AML-193 (cell line): ENCODE data around the gene FA2H.
"Not testable (repeated sequence)": the region's sequence is repeated elsewhere in the genome, so short reads cannot be mapped to it uniquely, and the experiment has no call there.

Experiments
- DNase-seq, 2 experiments: peaks; one replicate each; lab custom pipeline; 2025; lab: John Stamatoyannopoulos, UW

The FA2H gene

GRCh38 chr16:74770831-74771526, 3.6 kb downstream of the FA2H start:
- no peak for DNase-seq

GRCh38 chr16:74769586-74770190, 4.9 kb downstream of the FA2H start:
- no peak for DNase-seq

DNA sequence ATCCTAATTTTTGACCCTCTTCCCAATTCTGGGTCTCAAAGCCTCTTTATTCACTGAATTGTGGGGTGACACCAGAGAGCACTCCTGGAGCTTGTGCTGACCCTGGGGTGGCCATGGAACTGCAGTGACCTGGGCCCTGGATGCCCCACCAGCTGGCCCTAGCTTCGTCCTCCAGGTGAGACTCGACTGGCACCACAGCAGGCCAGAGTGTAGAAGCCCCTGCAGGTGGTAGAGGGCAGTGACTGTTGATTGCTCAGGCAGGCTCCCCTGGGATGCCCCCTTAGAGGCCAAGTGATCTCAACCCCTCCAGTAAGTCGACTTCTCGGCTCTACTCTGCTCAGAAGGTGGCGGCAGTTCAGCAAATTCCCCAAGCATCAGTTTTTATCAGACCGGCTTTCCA, 6.4 kb downstream of the FA2H start:
- no peak for DNase-seq

GRCh38 chr16:74767749-74768148, 6.9 kb downstream of the FA2H start:
- no peak for DNase-seq

DNA sequence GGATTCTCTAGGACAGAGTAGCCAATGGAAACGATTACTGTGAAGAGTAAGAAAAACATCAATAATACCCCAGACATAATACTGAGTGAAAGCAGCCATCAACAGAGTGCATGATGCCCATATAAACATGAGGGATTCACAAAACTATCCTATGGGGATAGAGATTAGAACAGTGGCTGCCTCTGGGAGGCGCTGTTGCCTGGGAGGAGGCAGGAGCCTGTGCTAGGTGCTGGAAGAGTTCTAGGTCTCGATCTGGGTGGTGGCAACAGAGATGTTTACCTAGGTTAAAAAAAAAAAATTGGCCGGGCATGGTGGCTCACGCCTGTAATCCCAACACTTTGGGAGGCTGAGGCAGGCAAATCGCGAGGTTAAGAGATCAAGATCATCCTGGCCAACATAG, 7.9 kb downstream of the FA2H start:
- DNase-seq = no peak

DNA sequence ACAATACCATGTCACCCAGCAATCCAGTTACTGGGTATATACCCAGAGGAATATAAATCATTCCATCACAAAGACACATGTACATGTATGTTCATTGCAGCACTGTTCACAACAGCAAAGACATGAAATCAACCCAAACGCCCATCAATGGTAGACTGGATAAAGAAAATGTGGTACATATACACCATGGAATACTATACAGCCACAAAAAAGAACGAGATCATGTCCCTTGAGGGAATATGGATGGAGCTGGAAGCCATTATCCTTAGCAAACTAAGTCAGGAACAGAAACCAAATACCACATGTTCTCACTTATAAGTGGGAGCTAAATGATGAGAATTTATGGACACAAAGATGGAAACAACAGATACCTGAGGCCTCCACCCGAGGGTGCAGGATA, 10.4 kb downstream of the FA2H start:
- not testable (repeated sequence) for DNase-seq

DNA sequence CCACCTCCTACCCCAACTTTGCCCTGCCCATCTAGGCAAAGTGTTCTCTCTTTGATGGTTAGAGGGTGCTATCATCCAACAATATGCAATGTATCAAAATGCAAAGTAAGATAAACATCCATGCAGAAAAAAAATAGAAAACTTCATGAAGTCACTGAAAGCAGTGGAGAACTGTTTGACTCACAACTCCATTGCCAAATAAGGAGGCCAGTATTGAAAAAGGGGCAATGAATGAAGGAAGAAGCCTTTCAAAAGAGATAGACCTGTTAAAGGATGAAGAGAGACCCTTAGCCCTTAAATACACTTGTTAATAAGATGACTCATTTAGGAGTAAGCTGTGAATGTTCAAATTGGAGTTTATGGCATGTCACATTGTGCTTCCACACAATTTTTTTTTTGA, 13.0 kb downstream of the FA2H start:
- DNase-seq = no peak

GRCh38 chr16:74760007-74760767, 14.4 kb downstream of the FA2H start:
- DNase-seq = no peak

GRCh38 chr16:74759564-74759963, 15.1 kb downstream of the FA2H start:
- no peak for DNase-seq

- no peak for DNase-seq
Measured at GRCh38 chr16:74758801-74759200, 15.8 kb downstream of the FA2H start.

GRCh38 chr16:74757349-74757748, 17.3 kb downstream of the FA2H start:
- DNase-seq = no peak

DNA sequence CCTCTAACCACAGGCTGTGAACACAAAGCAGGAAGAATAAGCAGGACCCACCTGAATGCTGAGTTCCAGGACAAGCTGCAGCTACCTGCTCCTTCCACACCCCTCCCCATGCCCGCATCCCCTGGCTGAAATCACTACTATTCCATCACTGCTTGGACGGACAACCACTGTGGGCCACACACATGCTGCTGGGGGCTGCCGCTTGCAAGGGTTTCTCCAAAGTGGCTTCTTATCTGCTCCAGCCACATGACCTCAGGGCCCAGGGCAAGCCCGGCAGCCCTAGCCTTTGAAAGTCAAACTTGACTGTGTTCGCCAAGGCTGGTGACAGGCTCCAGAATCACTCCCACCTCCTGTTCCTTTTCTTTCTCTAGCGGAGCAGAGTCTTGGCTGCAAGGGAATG, 18.4 kb downstream of the FA2H start:
- no peak for DNase-seq

DNA sequence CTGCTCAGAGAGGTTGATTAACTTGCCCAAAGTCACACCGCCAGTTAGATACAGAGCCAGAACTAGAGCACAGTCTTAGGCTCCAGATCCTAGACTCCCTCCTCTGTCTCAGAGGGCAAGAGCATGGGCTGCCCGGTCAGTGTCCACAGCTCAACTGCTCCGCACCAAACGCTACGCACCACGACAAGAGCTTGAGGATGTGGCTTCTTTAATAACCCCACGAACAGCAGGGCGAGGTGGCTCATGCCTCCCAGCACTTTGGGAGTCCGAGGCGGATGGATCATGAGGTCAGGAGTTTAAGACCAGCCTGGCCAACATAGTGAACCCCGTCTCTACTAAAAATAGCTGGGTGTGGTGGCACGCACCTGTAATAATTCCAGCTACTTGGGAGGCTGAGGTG, 21.4 kb downstream of the FA2H start:
- no peak for DNase-seq

DNA sequence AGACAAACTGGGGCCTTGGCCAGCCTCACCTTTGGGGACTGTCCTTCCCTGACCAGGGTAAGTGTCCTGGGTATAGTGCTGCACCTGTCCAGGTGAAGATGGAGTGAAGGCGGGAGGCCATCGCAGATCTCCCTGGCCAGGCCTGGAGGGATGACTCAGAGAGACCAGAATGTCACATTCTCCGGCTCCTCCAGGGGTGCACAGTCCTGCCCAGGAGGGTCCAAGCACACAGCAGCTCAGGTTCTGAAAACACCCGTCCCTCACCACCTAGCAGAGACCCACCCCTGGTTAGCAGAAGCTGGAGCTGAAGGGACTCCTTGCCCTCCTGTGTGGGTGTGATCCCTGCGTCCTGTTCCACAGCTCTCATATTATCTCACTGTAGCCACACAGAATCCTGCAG, 21.9 kb downstream of the FA2H start:
- DNase-seq = no peak

DNA sequence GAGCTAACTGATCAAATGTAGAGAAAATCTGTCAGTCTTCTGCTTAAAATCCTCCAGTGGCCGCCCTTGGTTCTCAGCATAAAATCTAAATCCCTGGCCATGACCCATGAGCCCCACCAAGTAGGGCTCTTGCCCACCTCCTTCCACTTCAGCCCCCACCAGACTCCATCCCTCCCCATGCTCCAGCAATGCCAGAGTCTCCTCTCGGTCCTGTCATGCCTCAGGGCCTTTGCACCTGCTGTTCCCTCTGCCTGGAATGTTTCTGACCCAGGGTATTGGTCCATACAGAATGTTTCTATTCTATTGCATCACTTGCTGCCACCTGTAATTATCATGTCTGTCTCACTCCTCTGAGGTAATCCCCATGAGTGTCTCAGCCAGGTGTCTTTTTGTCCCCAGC, 22.4 kb downstream of the FA2H start:
- no peak for DNase-seq

DNA sequence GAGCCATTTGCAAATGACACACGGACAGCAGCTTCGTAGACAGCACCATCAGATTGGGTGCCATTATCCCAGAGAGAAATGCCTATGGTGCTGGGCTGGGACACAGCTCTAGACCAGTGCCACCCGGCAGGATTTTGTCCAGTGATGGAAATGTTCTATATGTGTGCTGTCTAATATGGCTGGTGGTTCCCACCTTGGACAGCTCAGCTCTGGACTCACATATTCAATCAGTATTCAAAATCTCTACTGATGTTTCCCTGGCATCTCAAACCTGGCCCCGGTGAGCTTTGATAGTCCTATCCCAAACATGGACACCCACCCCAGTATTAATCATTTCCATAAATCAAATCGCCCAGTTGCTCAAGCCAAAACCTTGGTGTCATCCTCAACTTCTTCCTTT, 23.0 kb downstream of the FA2H start:
- no peak for DNase-seq

DNA sequence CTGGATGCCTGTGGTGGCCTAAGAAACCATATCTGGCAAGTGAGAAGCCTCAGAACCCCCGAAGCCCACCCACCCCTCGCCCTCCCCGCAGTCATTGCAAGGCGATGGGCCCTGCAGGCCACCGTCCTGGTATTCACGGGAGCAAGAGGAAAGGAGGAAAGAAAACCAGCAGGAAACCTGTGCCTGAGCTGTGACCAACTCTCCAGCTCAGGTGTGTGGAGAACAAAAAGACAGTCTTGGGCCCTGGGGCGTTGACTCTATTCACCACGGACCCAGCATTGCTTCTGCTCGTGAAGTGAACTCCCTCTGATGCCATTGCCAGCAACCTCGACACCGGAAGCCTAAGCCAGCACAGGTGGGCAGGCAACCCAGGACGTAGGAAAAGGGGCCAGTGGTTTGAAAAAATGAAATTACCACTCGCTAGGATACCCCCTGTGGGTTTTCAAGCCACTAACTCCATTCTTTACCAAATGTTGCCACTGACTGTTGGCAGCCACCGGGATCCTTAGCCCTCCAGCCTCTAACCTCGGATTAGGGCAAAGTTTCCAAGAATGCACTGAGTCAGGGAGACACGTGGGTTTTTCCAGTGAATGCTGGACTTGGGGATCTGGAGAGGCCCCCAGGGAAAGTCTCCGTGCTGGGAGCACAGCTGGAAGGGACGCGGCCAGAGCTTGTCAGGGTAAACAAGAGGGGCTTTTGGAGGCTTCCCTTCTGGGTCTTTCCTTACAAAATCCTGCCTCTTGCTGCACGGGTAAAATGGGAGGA, 25.1 kb downstream of the FA2H start:
- DNase-seq = no peak

DNA sequence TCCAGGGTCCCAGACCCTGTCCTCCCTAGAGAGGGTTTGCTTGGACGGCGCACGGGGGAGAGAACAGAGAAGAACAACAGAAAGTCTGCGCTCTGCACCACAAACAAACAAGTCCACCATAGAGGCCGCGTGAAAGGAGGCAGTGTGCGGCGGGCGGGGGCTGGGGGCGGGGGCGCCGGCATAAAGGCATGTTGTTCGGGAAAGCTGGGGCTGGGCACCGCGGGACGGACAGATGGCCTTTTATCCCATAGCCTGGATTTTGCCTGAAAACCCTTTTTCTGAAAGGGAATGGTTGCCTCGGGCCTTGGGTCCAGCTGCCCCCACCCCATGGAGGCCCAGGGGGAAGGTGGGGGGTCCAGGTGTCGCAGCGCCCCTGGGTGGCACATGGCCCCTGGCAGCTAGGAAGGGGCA, 26.0 kb downstream of the FA2H start:
- DNase-seq = no peak

DNA sequence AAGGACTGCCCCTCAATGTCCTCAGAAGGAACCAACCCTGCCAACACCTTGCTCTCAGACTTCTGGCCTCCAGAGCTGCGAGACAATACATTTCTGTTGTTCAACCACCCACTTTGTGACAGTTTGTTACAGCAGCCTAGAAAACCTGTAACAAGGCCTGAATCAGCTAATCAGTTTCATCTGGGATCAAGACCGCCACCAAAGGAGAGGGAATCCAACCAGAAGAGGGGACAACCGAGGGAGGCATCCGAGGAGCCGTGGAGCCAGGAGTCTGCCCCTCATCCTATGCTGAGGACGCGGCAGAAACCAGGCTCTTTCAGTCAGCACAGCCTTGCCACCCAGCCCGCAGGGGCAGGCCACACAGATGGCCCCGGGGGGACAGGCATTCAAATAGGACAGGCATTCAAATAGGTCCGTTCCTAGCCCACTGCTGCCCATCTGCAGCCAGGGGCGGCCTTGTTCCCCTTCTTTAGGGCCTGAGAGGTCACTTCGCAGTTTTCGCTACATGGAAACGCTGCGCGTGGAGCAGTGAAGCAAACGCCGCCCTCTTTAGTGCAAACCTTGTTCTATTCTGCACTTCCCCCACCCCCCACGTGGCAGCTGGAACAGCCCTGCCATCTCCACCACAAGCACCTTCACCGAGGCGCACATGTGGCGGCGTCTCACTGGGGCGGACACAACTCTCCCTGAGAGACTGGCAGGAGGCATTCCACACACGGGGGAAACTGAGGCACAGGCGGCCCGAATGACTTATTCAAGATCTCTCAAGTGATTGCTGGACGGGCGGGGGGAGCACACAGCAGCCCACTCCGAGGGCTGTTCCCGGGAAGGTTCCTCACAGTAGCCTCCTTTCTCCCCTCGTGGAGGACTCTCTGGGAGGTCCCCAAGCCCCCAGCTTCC, 26.7 kb downstream of the FA2H start:
- DNase-seq = no peak

DNA sequence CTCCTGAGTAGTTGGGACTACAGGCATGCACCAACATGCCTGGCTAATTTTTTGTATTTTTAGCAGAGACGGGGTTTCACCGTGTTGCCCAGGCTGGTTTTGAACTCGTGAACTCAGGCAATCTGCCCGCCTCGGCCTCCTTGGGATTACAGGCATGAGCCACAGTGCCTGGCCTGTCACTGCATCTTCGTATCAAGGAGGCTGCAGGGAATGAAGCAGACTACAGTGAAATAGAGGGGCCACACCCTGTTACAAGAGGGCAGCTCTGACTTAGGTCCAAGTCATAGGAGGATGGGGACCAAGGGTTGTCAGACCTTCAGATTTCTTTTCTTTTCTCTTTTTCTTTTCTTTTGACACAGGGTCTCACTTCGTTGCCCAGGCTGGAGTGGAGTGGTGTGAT, 28.7 kb downstream of the FA2H start:
- DNase-seq = no peak

GRCh38 chr16:74745109-74745615, 29.5 kb downstream of the FA2H start:
- DNase-seq = no peak
